Measurements from ENCODE around the gene LGALS9C.
"Not testable (repeated sequence)": the region's sequence is repeated elsewhere in the genome, so short reads cannot be mapped to it uniquely, and the experiment has no call there.

The LGALS9C gene

GRCh38 chr17:18478977-18479595 is 2.5 kb downstream of the LGALS9C start:
- DNase-seq, result not testable (repeated sequence)

DNA sequence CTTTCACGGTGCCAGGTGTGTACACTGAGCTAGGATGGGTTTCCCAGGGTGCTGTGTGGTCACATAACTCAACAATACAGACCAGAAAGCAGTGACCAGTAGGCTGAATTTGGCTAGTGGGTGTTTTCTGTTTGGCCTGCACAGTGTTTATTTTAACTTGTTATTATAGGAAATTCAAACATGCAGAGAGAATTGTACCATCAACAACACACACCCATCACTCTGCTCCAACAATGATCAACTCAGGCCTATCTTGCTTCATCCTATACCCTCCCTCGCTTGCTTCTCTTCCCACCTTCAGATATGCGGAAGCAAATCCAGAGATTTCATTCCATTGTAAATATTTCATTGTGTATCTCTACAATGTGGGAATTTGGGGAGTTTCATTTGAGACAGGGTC is 5.2 kb downstream of the LGALS9C start:
- not testable (repeated sequence) for DNase-seq

DNA sequence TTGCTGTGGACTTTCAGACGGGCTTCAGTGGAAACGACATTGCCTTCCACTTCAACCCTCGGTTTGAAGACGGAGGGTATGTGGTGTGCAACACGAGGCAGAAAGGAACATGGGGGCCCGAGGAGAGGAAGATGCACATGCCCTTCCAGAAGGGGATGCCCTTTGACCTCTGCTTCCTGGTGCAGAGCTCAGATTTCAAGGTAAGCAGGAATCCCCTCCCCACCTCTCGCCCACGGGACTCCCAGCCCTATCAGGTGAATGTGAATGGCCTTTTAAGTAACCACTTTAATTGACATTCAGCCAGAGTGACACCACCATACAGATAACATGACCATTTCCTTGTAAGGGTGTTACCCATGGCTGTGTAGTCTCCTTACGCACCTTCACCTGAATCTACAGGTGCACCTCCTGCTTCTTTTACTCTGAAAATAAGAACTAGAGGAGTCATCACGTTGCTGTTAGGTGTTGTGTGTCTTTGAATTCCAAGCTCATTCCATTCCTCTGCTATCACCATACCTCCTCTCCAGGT is 9.4 kb downstream of the LGALS9C start:
- not testable (repeated sequence) for DNase-seq

DNA sequence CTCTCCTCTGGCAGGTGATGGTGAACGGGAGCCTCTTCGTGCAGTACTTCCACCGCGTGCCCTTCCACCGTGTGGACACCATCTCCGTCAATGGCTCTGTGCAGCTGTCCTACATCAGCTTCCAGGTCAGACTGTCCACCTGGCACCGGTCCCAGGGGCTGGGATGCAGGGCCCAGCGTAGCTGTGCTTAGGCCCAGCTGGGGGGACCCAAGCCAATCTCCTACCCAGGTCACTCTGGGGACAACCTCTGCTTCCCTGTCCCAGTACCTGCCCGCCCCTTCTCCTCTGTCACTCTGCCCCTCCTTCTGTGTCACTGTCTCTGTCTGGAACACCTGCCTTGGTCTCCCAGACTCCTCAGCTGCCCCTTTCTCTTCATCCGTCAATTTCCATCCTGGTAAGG is 11.0 kb downstream of the LGALS9C start:
- not testable (repeated sequence) for DNase-seq

- not testable (repeated sequence) for DNase-seq
Observed at GRCh38 chr17:18488622-18489021, 12.0 kb downstream of the LGALS9C start.

GRCh38 chr17:18490016-18490415 is 13.4 kb downstream of the LGALS9C start:
- not testable (repeated sequence) for DNase-seq

GRCh38 chr17:18492712-18493480 is 16.3 kb downstream of the LGALS9C start:
- not testable (repeated sequence) for DNase-seq

GRCh38 chr17:18494250-18494768 is 17.7 kb downstream of the LGALS9C start:
- not testable (repeated sequence) for DNase-seq

DNA sequence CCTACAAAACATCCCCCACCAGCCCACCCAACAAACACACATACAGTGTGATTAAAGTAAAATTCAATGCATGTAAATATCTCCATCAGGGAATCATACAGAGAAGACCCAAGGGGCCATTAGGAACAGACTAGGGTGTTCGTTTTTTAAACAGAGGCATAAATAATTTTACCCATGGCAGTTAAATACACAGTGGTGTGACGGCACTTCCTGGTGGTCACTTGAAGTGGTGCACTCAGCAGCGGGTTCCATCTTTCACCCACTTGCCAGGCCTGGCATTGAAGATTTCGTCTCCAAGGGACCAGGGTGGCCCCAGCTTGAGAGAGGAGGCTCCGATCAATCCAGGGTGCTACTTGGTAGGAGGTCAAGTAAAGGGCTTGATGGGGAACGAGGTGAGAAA is 20.5 kb downstream of the LGALS9C start:
- not testable (repeated sequence) for DNase-seq

- not testable (repeated sequence) for DNase-seq
Observed at GRCh38 chr17:18499100-18499499, 22.5 kb downstream of the LGALS9C start.

GRCh38 chr17:18499756-18500155 is 23.2 kb downstream of the LGALS9C start:
- DNase-seq, result not testable (repeated sequence)

- DNase-seq, result not testable (repeated sequence)
Observed at GRCh38 chr17:18500281-18500680, 23.7 kb downstream of the LGALS9C start.

DNA sequence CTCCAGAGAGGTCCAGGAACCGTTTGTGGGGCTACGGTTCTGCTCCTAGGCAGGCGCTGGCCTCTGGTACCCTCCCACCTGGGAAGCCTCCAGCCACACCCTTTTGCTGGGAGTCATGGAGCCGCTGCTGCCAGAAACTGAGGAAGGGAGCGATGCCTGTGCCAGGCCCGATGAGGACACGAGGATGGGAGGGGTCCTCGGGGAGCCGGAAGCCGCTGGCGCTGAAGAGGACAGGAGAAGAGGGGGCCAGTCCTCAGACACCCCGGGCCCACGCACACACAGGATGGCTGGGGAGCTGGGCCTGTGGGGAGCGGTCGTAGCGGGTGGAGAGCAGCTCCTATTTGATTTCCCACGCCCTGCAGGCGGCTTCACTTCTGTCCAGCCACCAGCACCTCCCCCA is 24.2 kb downstream of the LGALS9C start:
- DNase-seq, result not testable (repeated sequence)

DNA sequence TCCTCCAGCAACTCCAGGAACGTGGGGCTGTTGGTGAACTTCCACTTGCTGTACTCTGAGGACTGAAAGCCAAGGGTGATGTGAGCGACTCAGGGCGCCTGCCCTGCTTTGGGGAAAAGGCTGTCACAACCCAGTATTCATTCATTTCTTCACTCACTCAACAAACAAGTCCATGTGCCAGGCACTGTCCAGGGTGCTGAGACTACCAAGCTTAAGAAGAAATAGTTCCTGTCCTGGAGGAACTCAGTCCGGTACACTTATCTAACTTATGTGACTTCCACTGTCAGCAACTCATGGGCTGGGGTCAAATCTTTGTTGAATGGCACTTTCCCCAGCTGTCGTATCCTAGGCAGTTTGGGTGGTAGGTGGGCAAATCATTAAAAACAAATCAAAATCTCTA is 26.6 kb downstream of the LGALS9C start:
- not testable (repeated sequence) for DNase-seq

DNA sequence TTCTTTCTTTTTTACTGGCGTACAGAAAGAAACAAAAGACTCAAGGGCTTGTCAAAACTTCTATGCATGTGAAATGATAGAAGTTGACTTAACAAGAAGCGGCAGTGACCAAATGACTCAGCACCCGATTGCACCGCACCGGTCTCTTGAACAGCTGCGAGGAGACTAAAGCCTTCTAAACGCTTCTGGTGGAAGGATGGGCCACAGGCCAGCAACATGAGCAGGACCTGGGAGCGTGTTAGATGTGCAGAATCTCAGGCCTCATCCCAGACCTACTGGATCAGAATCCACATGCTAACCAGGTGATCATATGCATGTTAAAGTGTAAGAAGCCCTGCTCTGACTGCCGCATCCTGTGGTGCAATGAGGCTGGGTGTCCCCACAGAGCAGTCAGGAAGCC is 31.1 kb downstream of the LGALS9C start:
- DNase-seq, result not testable (repeated sequence)

GRCh38 chr17:18508667-18509066 is 32.1 kb downstream of the LGALS9C start:
- DNase-seq, result not testable (repeated sequence)

DNA sequence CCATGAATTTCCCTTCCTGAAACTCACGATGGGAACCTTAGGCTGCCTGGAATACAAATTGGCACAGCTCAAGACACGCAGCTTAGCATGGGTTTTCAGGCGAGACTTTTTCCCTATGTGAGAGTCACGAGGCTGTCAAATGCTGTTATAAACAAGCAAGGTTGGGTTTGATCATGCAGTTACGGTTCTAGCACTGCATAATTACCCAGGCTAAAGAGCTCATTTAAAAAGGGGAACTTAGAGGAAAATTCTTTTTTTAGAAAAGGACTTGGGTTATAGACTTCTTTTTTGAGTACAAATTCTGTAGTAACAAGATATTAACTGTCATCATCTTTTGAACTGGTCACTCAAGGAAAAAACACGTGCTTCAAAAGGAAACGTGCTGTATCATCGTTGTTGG is 44.5 kb downstream of the LGALS9C start:
- DNase-seq, result not testable (repeated sequence)

- DNase-seq, result not testable (repeated sequence)
Observed at GRCh38 chr17:18525015-18525414, 48.4 kb downstream of the LGALS9C start.

DNA sequence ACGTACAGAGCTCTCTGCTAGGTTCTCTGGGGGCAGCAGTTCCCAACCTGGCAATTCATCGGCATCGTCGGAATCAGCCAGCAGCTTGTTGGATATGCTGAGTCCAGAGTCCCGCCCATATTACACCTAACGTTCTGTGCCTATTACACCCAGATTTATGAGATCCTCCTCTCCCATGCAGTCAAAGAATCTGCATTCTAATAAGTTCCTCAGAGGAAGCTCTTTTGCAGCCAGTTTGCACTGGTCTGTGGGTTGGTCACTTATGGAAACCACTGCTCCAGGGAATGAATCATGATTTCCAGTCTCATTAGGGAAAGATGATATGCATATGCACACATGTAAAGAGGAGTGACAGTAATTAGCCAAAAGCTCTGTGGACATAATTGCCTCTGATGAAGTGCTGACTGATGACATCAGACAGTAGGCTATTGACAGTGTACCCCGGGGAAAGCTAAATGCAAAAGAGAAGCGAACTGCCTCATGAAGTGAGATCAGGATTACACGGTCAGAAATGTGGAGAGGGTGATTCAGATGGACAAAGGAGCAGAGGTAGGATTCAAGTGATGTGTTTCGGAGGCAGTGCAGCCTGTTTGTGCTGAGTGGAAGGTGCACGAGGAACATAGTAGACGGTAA is 49.7 kb downstream of the LGALS9C start:
- DNase-seq, result not testable (repeated sequence)

DNA sequence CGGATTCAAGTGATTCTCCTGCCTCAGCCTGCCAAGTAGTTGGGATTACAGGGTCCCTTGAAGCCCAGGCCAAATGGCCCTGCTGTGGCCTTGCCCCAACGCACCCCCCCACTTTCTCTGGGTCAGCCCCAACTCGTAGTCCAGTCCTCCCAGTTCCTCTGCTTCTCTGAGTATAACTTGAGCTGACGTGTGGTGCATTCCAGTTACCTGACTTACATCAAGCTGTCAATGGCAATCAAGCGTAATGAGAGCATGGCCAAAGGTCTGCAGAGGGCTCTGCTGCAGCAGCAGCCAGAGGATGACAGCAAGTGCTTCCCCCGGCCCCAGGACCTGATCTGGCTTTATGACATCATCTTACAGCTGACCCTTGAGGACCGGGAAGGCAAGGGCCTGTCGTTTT is 50.8 kb downstream of the LGALS9C start:
- DNase-seq, result not testable (repeated sequence)

GRCh38 chr17:18528435-18528834 is 51.8 kb downstream of the LGALS9C start:
- not testable (repeated sequence) for DNase-seq

GRCh38 chr17:18528899-18529500 is 52.4 kb downstream of the LGALS9C start:
- DNase-seq, result peak in 1 of 2 donors; percentile 43

- DNase-seq, result not testable (repeated sequence)
Observed at GRCh38 chr17:18530405-18530804, 53.8 kb downstream of the LGALS9C start.

Measured in inflammatory macrophage (primary cell).